GM21447 (cell line): ENCODE measurements around the gene PITPNC1.
A peak's percentile ranks its signal among the peaks of the same experiment; 100 is the strongest.
"Not testable (repeated sequence)": the region's sequence is repeated elsewhere in the genome, so short reads cannot be mapped to it uniquely, and the experiment has no call there.

Experiments
- ATAC-seq: cut with Tn5 transposase; IDR thresholded peaks from one replicate; pipeline ENCODE4 v1.9.1; 2021; ENCODE audit not compliant: unreplicated experiment

Gene PITPNC1

GRCh38 chr17:67456103-67456502 is 79.0 kb downstream of the PITPNC1 start:
- ATAC-seq = no peak

GRCh38 chr17:67456889-67457288 is 79.8 kb downstream of the PITPNC1 start:
- ATAC-seq = no peak

- no peak for ATAC-seq
Observed at GRCh38 chr17:67458203-67458602, 81.1 kb downstream of the PITPNC1 start.

GRCh38 chr17:67459985-67460384 is 82.9 kb downstream of the PITPNC1 start:
- ATAC-seq = no peak

- no peak for ATAC-seq
Observed at GRCh38 chr17:67461228-67461780, 84.2 kb downstream of the PITPNC1 start.

GRCh38 chr17:67461876-67462275 is 84.8 kb downstream of the PITPNC1 start:
- ATAC-seq = no peak

- no peak for ATAC-seq
Observed at GRCh38 chr17:67466251-67466796, 89.2 kb downstream of the PITPNC1 start.

- ATAC-seq = no peak
Observed at GRCh38 chr17:67467500-67468455, 90.7 kb downstream of the PITPNC1 start.

- ATAC-seq = no peak
Observed at GRCh38 chr17:67469208-67469980, 92.3 kb downstream of the PITPNC1 start.

GRCh38 chr17:67470163-67470562 is 93.1 kb downstream of the PITPNC1 start:
- no peak for ATAC-seq

- no peak for ATAC-seq
Observed at GRCh38 chr17:67471118-67471517, 94.0 kb downstream of the PITPNC1 start.

- not testable (repeated sequence) for ATAC-seq
Observed at GRCh38 chr17:67472606-67473005, 95.5 kb downstream of the PITPNC1 start.

GRCh38 chr17:67474081-67474661 is 97.1 kb downstream of the PITPNC1 start:
- no peak for ATAC-seq

- ATAC-seq = peak; percentile 72
Observed at GRCh38 chr17:67475161-67475937, 98.3 kb downstream of the PITPNC1 start.

- no peak for ATAC-seq
Observed at GRCh38 chr17:67476787-67477335, 99.8 kb downstream of the PITPNC1 start.

GRCh38 chr17:67477687-67478086 is 100.6 kb downstream of the PITPNC1 start:
- no peak for ATAC-seq

GRCh38 chr17:67478401-67479041 is 101.4 kb downstream of the PITPNC1 start:
- ATAC-seq = no peak

- no peak for ATAC-seq
Observed at GRCh38 chr17:67479148-67479547, 102.1 kb downstream of the PITPNC1 start.

- not testable (repeated sequence) for ATAC-seq
Observed at GRCh38 chr17:67480959-67481358, 103.9 kb downstream of the PITPNC1 start.
